ENCODE measurements around the gene PTPRH.
"Not testable (repeated sequence)": the region's sequence is repeated elsewhere in the genome, so short reads cannot be mapped to it uniquely, and the experiment has no call there.

PTPRH gene

GRCh38 chr19:55226788-55227187, 17.5 kb upstream of the PTPRH start:
- no peak for DNase-seq (ENCODE audit: low spot score)

DNA sequence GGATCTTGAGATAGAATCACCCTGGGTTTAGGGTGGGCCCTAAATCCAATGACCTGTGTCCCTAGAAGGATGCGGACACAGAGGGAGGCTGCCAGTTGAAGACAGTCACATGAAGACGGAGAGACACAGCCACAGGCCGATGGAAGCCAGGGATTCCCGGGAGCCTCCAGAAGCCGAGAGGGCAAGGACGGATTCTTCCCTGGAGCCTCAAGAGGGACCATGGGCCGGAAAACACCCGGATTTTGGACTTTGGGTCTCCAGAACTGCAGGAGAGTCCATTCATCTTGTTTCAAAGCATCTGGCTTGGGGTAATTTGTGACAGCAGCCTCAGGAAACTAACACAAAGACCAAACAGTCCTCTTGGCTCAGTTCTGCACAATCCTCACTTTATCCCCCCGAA, 17.0 kb upstream of the PTPRH start:
- DNase-seq (ENCODE audit: low spot score): no peak

GRCh38 chr19:55225415-55225958, 16.2 kb upstream of the PTPRH start:
- DNase-seq (ENCODE audit: low spot score): no peak

- DNase-seq (ENCODE audit: low spot score): not testable (repeated sequence)
Measured at GRCh38 chr19:55224679-55225414, 15.5 kb upstream of the PTPRH start.

DNA sequence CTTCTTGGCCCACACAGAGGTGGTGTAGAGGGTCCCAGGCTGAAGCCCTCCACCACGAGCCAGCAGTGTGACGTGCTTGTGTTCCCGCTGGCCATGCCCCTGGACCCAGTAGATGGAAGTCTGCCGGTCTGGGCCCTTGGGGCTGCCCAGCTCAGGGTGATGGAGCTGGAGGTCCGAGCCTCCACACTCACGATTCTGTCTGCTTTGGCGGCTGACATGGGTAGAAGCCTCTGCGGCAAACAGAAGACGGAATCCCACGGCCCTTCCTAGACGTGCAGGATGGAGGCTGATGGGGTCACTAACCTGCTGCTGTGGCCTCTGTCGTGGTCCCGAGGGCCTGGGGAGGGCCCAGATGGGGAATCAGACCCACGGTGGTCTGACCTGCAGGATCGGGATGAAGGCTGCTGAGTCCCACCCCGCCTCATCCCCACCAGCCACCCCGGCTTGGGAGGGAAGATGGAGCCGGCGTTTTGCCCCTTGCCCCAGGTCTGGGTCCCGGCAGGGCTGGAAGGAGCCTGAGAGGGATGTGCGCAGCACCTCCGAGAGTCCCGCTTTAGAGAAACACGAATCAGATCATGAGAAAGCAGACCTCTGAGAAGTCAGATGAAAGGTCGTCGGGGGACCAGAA, 14.9 kb upstream of the PTPRH start:
- DNase-seq (ENCODE audit: low spot score): no peak

- no peak for DNase-seq (ENCODE audit: low spot score)
Measured at GRCh38 chr19:55223291-55224037, 14.2 kb upstream of the PTPRH start.

DNA sequence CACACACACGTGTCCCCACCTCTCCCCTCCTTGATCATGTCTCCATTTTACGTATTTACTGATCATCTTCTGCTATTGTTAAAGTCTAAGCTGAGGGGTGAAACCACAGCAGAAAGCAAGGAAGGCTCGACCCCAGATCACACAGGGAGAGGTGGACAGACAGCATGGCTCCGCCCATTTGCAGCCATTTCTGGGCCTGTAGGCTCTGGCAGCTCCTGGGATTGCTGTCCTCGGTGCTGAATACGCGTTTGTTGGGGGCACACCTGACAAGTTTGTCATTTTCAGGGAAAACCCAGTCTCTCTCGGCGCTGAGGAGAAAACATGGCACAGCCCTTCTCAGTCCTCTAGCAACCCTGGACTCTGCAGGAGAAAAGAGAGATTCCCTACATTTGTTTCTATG, 11.2 kb upstream of the PTPRH start:
- DNase-seq (ENCODE audit: low spot score): no peak

- peak; percentile 91 for DNase-seq (ENCODE audit: low spot score)
Measured at GRCh38 chr19:55216461-55217198, 7.3 kb upstream of the PTPRH start.

GRCh38 chr19:55213547-55213946, 4.2 kb upstream of the PTPRH start:
- DNase-seq (ENCODE audit: low spot score): no peak

GRCh38 chr19:55212447-55212846, 3.1 kb upstream of the PTPRH start:
- DNase-seq (ENCODE audit: low spot score): no peak

GRCh38 chr19:55209693-55210472, 582 bp upstream of the PTPRH start:
- DNase-seq (ENCODE audit: low spot score): peak; percentile 60

GRCh38 chr19:55206664-55207500, 2.4 kb downstream of the PTPRH start:
- DNase-seq (ENCODE audit: low spot score): peak; percentile 94

DNA sequence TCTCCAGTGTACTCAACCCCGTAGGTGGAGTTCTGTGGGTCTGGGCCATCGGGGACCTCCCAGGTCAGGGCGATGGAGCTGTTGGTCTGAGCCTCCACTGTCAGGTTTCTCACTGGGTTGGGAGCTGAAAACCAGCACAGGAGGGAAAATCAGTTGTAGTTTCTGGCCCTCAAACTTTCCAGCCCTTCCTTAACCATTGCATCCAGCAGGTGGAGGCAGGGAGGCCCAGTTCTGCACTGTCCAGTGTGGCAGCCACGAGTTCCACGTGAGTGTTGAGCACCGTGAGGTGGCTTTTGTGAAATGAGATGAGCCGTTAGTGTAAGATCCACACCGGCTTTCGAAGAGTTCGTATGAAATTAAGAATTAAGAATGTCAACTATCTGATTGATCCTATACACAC, 7.1 kb downstream of the PTPRH start:
- not testable (repeated sequence) for DNase-seq (ENCODE audit: low spot score)

- no peak for DNase-seq (ENCODE audit: low spot score)
Measured at GRCh38 chr19:55199620-55200204, 9.6 kb downstream of the PTPRH start.

DNA sequence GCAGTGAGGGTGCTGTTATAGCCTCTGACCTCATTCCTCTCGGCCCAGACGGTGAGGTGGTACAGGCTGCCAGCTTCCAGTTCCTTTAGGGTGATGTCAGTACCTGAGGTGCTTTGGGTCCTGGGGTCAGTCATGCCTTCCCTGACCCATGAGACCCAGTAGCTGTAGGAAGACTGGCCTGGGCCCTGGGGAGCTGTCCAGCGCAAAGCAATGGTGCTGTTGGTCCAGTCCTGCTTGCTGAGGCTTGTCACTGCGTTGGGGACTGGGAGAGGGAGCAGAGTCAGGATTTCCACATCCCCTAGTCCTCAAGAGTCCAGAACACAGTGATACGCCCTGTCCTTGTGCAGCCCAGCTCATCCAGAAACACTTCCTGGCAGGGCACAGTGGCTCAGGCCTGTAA, 10.7 kb downstream of the PTPRH start:
- DNase-seq (ENCODE audit: low spot score): no peak

- no peak for DNase-seq (ENCODE audit: low spot score)
Measured at GRCh38 chr19:55197528-55197927, 11.8 kb downstream of the PTPRH start.

GRCh38 chr19:55196803-55197202, 12.5 kb downstream of the PTPRH start:
- DNase-seq (ENCODE audit: low spot score): no peak

DNA sequence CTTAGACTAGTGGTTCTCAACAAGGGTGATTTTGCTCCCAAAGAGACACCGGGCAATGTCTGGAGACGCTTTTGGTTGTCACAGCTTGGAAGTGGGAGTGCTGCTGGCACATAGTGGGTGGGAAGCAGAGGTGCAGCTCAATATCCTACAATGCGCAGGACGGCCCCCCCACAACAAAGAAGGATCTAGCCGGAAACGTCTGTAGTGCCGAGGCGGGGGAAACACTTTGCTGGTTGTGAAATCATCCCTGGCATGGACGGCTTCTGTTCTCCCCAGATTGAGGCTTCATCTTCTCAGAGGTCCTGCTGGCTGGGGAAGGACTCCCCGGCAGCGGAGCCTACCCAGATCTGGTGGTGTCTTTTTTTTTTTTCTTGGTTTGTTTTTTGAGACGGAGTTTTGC, 15.8 kb downstream of the PTPRH start:
- DNase-seq (ENCODE audit: low spot score): no peak

DNA sequence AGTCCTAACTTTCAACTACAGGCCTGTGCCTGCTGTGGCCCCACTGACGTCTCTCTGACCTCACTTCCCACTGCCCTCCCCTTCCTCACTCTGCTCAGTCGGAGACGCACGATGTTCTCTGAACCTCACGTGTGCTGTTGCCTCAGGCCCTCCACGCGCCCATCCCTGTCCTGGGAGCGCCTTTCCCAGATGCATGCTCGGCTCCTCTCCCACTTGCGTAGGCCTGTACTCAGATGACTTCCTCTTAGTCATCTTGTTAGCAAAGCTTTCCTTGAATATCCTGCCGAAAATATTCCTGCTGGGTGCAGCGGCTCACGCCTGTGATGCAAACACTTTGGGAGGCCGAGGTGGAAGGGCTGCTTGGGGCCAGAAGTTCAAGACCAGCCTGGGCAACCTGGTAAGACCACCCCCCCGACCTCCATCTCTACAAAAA, 19.9 kb downstream of the PTPRH start:
- DNase-seq (ENCODE audit: low spot score): peak; percentile 88

- no peak for DNase-seq (ENCODE audit: low spot score)
Measured at GRCh38 chr19:55188625-55189024, 20.7 kb downstream of the PTPRH start.
